GM12878 (cell line): ENCODE measurements around the gene NPR2. TPM values are rescaled to one million over a fixed set of nuclear protein-coding genes. Genes with fewer than 3 reads are reported as not detected.

Experiments used
- BCLAF1 ChIP-seq: fragments of 450-650 bp; IDR thresholded peaks from 2 replicates; pipeline ENCODE4 v1.6.1; 2017; ENCODE audit warnings: antibody characterized with exemption, mild to moderate bottlenecking, moderate library complexity
- DPF2 ChIP-seq: fragments of 450-650 bp; IDR thresholded peaks from 2 replicates; pipeline ENCODE4 v1.6.1; 2017; ENCODE audit warnings: mild to moderate bottlenecking
- PAX5 ChIP-seq: IDR thresholded peaks from 2 replicates; pipeline ENCODE4 v1.6.1; 2011; ENCODE audit warnings: low read depth, low read length, borderline replicate concordance
- PKNOX1 ChIP-seq: fragments of 450-650 bp; IDR thresholded peaks from 2 replicates; pipeline ENCODE4 v1.6.1; 2016; ENCODE audit warnings: mild to moderate bottlenecking
- PRDM15 ChIP-seq: fragments of 450-650 bp; formaldehyde crosslinking; IDR thresholded peaks from 2 replicates; pipeline ENCODE4 v1.4.0; 2020; ENCODE audit warnings: mild to moderate bottlenecking, moderate library complexity
- SKIL ChIP-seq: fragments of 450-650 bp; IDR thresholded peaks from 2 replicates; pipeline ENCODE4 v1.6.1; 2017; ENCODE audit warnings: mild to moderate bottlenecking, low read depth, inconsistent platforms; ENCODE audit not compliant: poor library complexity, severe bottlenecking
- ZBED1 ChIP-seq: IDR thresholded peaks from 2 replicates; pipeline ENCODE4 v1.6.1; 2016; ENCODE audit warnings: borderline replicate concordance
- ZBTB4 ChIP-seq: fragments of 450-650 bp; formaldehyde crosslinking; IDR thresholded peaks from 2 replicates; pipeline ENCODE4 v1.4.0; 2022; ENCODE audit warnings: mild to moderate bottlenecking, moderate library complexity
- ZNF24 ChIP-seq: fragments of 450-650 bp; IDR thresholded peaks from 2 replicates; pipeline ENCODE4 v1.6.1; 2017; ENCODE audit warnings: antibody characterized with exemption, mild to moderate bottlenecking
- ZNF687 ChIP-seq: fragments of 450-650 bp; IDR thresholded peaks from 2 replicates; pipeline ENCODE4 v1.6.1; 2017; ENCODE audit warnings: mild to moderate bottlenecking, moderate library complexity
- polyA plus RNA-seq, 11 experiments: library from polyadenylated mRNA; depleted of rRNA in 4 of 11; unstranded in 6 of 11; stranded (reverse) in 5 of 11; fragments of >200 nt; fragmentation: Nextera tagmentation in 4 of 11; fragmentation: Illumina TruSeq in 1 of 11; extraction: Ambion mirVana in 4 of 11; extraction: Trizol in 1 of 11; gene quantifications; 1 replicate in 1 of 11; 2 replicates in 10 of 11; pipeline versions ENCODE4 v1.2.1 to v1.2.3, GENCODE V29; 2011 to 2016; ENCODE audit warnings: inconsistent platforms in 2 of 11, missing spikeins in 2 of 11, low read depth in 1 of 11
- total RNA-seq, 4 experiments: library from RNA; depleted of rRNA in 3 of 4; stranded (reverse); fragments of >200 nt in 3 of 4; fragmentation: Illumina TruSeq in 1 of 4; extraction: Trizol in 1 of 4; gene quantifications; 2 replicates each; pipeline versions ENCODE4 v1.2.1 to v1.2.3, GENCODE V29; 2013 to 2021

The NPR2 gene
- total and polyA plus RNA-seq, 10 of the 15 experiments (the other 5 are each of a cell fraction or from before 2014, with no cell fraction given), result 2.0 to 20.9 (median 6.8) TPM

- no peak for TF ChIP-seq SKIL
- no peak for TF ChIP-seq BCLAF1
- TF ChIP-seq PAX5, result 0 out of 2 replicates have a peak, but pooled peaks have one; percentile 17
- TF ChIP-seq ZNF24, result no peak
- TF ChIP-seq PRDM15 (CRISPR knock-in tag), result no peak
- peak; percentile 15; the same call in 1 of the 2 replicates for TF ChIP-seq PKNOX1
- TF ChIP-seq ZNF687, result peak; percentile 71; the same call in 1 of the 2 replicates
- no peak for TF ChIP-seq ZBTB4 (CRISPR knock-in tag)
- TF ChIP-seq DPF2, result 0 out of 2 replicates have a peak, but pooled peaks have one; percentile 36
- TF ChIP-seq ZBED1, result no peak
Measured at GRCh38 chr9:35842795-35843194, 51.4 kb downstream of the NPR2 start (continued).
